ENCODE results near the gene UPK3BL2. TPM values are rescaled to one million over a fixed set of nuclear protein-coding genes. Genes with fewer than 3 reads are reported as not detected.
"Not testable (repeated sequence)": the region's sequence is repeated elsewhere in the genome, so short reads cannot be mapped to it uniquely, and the experiment has no call there.

UPK3BL2 gene
- total RNA-seq, 2 donors from 2014 or later = 9.8 to 25.5 TPM

DNA sequence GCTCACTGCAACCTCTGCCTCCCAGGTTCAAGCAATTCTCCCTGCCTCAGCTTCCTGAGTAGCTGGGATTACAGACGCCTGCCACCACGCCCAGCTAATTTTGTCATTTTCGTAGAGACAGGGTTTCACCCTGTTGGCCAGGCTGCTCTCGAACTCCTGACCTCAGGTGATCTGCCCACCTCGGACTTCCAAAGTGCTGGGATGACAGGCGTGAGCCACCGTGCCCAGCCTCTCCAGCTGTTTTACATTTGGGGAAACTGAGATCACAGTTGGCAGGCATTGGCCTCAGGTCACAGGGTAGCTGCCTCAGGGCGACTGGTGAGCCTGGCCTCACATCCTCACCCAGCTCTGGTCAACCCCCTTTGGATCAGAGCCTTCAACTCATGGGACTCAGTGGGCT, 32.9 kb downstream of the UPK3BL2 start:
- H3K27me3 ChIP-seq (ENCODE audit: control insufficient read depth, insufficient read depth, low read length, poor library complexity, severe bottlenecking); H3K4me3 Mint-ChIP-seq; H3K4me1 Mint-ChIP-seq; H3K27me3 Mint-ChIP-seq (ENCODE audit: insufficient read depth); H3K27ac ChIP-seq (ENCODE audit: low read depth, low read length); H3K9me3 ChIP-seq (ENCODE audit: control insufficient read depth, low read length); H3K36me3 ChIP-seq (ENCODE audit: control insufficient read depth, insufficient read depth, low read length); H3K36me3 Mint-ChIP-seq (ENCODE audit: low read depth); DNase-seq; H3K9ac ChIP-seq (ENCODE audit: extremely low read depth, low read length, poor library complexity, severe bottlenecking); H3K4me1 ChIP-seq (ENCODE audit: control insufficient read depth, insufficient read depth, low read length); H3K27ac Mint-ChIP-seq; H3K4me3 ChIP-seq (ENCODE audit: low read length); H3K9me3 Mint-ChIP-seq: not testable (repeated sequence)
- WGBS, 2 experiments (ENCODE audit: insufficient coverage in 1 of 2, insufficient read length in 1 of 2) = 88 to 94% methylated on average over 3 to 4 of the region's 8 CpGs

DNA sequence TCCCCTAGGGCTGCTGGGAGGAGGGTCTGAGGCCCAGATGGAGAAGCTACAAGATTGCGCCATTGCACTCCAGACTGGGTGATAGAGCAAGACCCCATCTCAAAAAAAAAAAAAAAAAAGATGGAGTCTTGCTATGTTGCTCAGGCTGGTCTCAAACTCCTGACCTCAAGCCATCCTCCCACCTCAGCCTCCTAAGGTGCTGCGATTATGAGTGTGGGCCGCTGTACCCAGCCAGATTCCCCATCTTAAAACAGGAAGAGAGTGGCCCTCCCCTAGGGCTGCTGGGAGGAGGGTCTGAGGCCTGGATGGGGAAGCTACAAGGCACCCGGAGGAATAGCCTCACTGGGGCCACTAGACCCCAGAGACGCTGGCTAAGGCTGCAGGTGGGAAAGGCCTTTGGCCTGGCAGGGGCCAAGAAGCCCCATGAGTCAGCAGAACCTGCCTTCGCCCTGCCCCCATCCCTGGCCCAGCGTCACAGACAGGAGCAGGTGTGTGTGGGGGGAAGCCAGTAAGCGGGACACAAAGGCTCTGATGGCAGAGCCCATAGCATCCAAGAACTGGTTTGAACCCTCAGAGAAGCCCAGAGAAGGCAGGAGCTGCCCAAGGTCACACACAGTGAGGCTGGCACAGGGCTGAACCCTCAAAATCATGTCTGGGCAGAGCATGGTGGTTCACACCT, 35.9 kb downstream of the UPK3BL2 start:
- not testable (repeated sequence) for H3K4me1 ChIP-seq (ENCODE audit: control insufficient read depth, insufficient read depth, low read length); H3K9ac ChIP-seq (ENCODE audit: extremely low read depth, low read length, poor library complexity, severe bottlenecking); H3K9me3 Mint-ChIP-seq; H3K27ac ChIP-seq (ENCODE audit: low read depth, low read length); H3K4me3 Mint-ChIP-seq; H3K9me3 ChIP-seq (ENCODE audit: control insufficient read depth, low read length); H3K36me3 ChIP-seq (ENCODE audit: control insufficient read depth, insufficient read depth, low read length); H3K27ac Mint-ChIP-seq; H3K27me3 ChIP-seq (ENCODE audit: control insufficient read depth, insufficient read depth, low read length, poor library complexity, severe bottlenecking); H3K4me1 Mint-ChIP-seq; DNase-seq; H3K4me3 ChIP-seq (ENCODE audit: low read length); H3K27me3 Mint-ChIP-seq (ENCODE audit: insufficient read depth); H3K36me3 Mint-ChIP-seq (ENCODE audit: low read depth)
- WGBS, 2 experiments (ENCODE audit: insufficient coverage in 1 of 2, insufficient read length in 1 of 2) = 82% methylated on average over 2 of the region's 8 CpGs; no CpG with 5 or more reads in 1 of the 2 experiments

DNA sequence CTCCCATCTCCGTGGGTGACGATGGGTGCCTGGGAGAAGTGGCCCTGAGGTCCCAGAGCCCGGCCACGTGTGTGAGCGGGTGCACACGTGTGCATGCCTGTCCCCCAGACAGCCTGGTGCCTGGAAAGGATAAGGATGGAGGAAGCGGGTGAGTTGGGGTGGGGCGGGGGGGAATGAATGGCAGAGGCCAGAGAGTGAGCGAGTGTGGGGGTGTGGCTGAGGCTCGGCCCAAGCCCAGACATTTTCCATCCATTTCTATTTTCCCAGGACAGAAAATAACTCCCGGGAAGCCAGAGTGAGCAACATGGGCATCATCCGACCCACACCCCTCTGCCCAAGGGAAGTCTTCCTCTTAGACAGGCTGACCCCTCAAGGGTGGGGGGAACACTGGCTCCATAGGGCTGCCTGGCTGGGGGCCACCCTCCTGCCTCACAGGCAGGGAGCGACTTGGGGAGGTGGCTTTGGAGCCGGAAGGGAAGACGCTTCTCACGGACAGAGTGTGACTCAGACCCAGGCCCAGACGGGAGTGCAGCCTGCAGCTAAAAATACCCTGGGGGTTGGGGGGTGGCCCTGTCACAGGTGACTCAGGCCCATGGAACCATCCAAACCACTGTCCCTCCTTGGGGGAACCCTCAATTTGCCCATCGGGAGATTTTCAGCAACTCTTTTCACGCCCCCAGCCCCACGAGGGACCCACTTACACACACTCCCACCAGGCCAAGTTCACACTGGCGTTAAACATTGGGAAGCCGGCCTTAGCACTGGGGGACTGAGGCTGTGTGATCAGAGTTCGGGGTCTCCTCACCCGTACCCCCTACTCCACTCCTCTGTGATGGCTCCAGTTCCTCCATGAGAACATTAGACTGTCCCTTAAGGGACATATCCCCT, 38.0 kb downstream of the UPK3BL2 start:
- DNase-seq; H3K27ac Mint-ChIP-seq; H3K4me1 Mint-ChIP-seq; H3K27me3 ChIP-seq (ENCODE audit: control insufficient read depth, insufficient read depth, low read length, poor library complexity, severe bottlenecking); H3K4me3 ChIP-seq (ENCODE audit: low read length); H3K27me3 Mint-ChIP-seq (ENCODE audit: insufficient read depth); H3K9me3 Mint-ChIP-seq; H3K9ac ChIP-seq (ENCODE audit: extremely low read depth, low read length, poor library complexity, severe bottlenecking); H3K36me3 Mint-ChIP-seq (ENCODE audit: low read depth); H3K4me1 ChIP-seq (ENCODE audit: control insufficient read depth, insufficient read depth, low read length); H3K27ac ChIP-seq (ENCODE audit: low read depth, low read length); H3K36me3 ChIP-seq (ENCODE audit: control insufficient read depth, insufficient read depth, low read length); H3K4me3 Mint-ChIP-seq; H3K9me3 ChIP-seq (ENCODE audit: control insufficient read depth, low read length): not testable (repeated sequence)
- WGBS, 2 experiments (ENCODE audit: insufficient coverage in 1 of 2, insufficient read length in 1 of 2) = 83% methylated on average over 3 of the region's 24 CpGs; no CpG with 5 or more reads in 1 of the 2 experiments

DNA sequence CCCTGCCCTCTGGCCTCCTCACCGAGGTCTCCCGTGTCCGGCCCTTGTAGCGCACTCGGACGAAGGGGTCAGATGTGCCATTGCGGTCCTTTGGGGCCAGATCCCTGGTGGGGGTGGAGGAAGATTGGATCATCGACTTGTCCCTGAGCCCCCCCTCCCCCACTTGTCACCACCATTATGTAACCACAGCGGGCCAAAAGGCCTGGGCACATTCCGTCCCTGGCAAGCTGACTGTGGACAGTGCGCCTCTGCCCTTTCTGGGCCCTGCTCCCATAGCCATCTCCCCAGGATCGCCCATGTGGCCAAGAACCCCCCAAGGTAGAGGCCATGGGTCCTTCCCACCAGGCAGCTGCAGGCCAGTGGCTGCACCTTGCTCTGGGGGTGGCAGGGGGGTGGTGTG, 40.4 kb downstream of the UPK3BL2 start:
- not testable (repeated sequence) for H3K27ac ChIP-seq (ENCODE audit: low read depth, low read length); H3K27me3 Mint-ChIP-seq (ENCODE audit: insufficient read depth); H3K36me3 Mint-ChIP-seq (ENCODE audit: low read depth); H3K9me3 Mint-ChIP-seq; H3K4me3 ChIP-seq (ENCODE audit: low read length); H3K27me3 ChIP-seq (ENCODE audit: control insufficient read depth, insufficient read depth, low read length, poor library complexity, severe bottlenecking); H3K36me3 ChIP-seq (ENCODE audit: control insufficient read depth, insufficient read depth, low read length); H3K9me3 ChIP-seq (ENCODE audit: control insufficient read depth, low read length); H3K4me3 Mint-ChIP-seq; H3K4me1 Mint-ChIP-seq; H3K4me1 ChIP-seq (ENCODE audit: control insufficient read depth, insufficient read depth, low read length); DNase-seq; H3K9ac ChIP-seq (ENCODE audit: extremely low read depth, low read length, poor library complexity, severe bottlenecking); H3K27ac Mint-ChIP-seq
- no CpG with 5 or more reads among the region's 12 CpGs for WGBS, 2 experiments (ENCODE audit: insufficient coverage in 1 of 2, insufficient read length in 1 of 2)

DNA sequence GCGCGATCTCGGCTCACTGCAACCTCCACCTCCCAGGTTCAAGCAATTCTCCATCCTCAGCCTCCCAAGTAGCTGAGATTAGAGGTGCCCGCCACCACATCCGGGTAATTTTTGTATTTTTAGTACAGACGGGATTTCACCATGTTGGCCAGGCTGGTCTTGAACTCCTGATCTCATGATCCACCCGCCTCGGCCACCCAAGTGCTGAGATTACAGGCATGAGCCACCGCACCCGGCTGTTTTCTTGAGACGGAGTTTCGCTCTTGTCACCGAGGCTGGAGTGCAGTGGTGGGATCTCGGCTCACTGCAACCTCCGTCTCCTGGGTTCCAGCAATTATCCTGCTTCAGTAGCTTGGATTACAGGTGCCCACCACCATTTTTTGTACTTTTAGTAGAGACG, 45.2 kb downstream of the UPK3BL2 start:
- DNase-seq; H3K4me3 ChIP-seq (ENCODE audit: low read length); H3K36me3 ChIP-seq (ENCODE audit: control insufficient read depth, insufficient read depth, low read length); H3K27ac Mint-ChIP-seq; H3K9ac ChIP-seq (ENCODE audit: extremely low read depth, low read length, poor library complexity, severe bottlenecking); H3K27me3 ChIP-seq (ENCODE audit: control insufficient read depth, insufficient read depth, low read length, poor library complexity, severe bottlenecking); H3K36me3 Mint-ChIP-seq (ENCODE audit: low read depth); H3K9me3 Mint-ChIP-seq; H3K4me3 Mint-ChIP-seq; H3K27me3 Mint-ChIP-seq (ENCODE audit: insufficient read depth); H3K4me1 ChIP-seq (ENCODE audit: control insufficient read depth, insufficient read depth, low read length); H3K9me3 ChIP-seq (ENCODE audit: control insufficient read depth, low read length); H3K4me1 Mint-ChIP-seq; H3K27ac ChIP-seq (ENCODE audit: low read depth, low read length): not testable (repeated sequence)
- 94% methylated on average over 3 to 7 of the region's 16 CpGs for WGBS, 2 experiments (ENCODE audit: insufficient coverage in 1 of 2, insufficient read length in 1 of 2)

DNA sequence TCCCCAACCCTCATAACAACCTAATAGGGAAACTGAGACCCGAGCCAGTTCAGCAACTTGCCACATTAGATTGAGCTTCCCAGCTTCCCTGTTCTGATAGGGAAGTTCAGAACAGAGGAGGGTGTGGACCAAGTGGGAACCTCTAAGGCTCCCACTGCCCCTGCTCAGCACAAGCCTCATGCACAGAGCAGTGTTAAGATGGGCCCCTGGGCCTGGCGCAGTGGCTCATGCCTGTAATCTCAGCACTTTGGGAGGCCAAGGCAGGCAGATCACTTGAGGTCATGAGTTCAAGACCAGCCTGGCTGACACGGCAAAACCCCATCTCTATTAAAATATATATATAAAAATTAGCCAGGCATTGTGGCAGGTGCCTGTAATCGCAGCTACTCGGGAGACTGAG, 46.2 kb downstream of the UPK3BL2 start:
- H3K36me3 ChIP-seq (ENCODE audit: control insufficient read depth, insufficient read depth, low read length); H3K4me3 Mint-ChIP-seq; H3K4me1 ChIP-seq (ENCODE audit: control insufficient read depth, insufficient read depth, low read length); H3K27me3 ChIP-seq (ENCODE audit: control insufficient read depth, insufficient read depth, low read length, poor library complexity, severe bottlenecking); H3K36me3 Mint-ChIP-seq (ENCODE audit: low read depth); H3K9me3 Mint-ChIP-seq; H3K9ac ChIP-seq (ENCODE audit: extremely low read depth, low read length, poor library complexity, severe bottlenecking); H3K4me3 ChIP-seq (ENCODE audit: low read length); H3K4me1 Mint-ChIP-seq; H3K27ac ChIP-seq (ENCODE audit: low read depth, low read length); H3K27ac Mint-ChIP-seq; H3K9me3 ChIP-seq (ENCODE audit: control insufficient read depth, low read length); H3K27me3 Mint-ChIP-seq (ENCODE audit: insufficient read depth); DNase-seq: not testable (repeated sequence)
- WGBS, 2 experiments (ENCODE audit: insufficient coverage in 1 of 2, insufficient read length in 1 of 2) = 67% methylated on average over 1 of the region's 5 CpGs; no CpG with 5 or more reads in 1 of the 2 experiments

DNA sequence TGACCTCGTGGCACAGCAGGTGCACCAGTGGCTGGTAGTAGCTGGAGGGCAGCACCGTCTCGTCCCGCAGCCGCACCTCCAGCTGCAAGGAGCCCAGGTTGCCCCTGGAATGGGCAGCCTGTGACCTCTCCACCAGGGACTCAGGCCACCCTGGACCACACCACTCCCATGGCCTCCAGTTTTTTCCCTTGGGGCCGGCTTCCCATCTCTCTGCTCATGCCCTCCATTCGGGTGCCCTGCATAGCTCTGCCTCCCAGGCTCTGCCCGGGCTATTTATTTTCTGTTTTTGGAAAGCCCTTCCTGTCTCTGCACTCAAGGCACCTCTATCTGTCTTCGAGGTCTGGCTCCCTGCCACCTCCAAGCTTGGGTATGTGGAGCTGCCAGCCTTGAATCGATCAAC, 46.6 kb downstream of the UPK3BL2 start:
- not testable (repeated sequence) for H3K4me1 ChIP-seq (ENCODE audit: control insufficient read depth, insufficient read depth, low read length); H3K4me1 Mint-ChIP-seq; H3K27me3 ChIP-seq (ENCODE audit: control insufficient read depth, insufficient read depth, low read length, poor library complexity, severe bottlenecking); H3K27ac Mint-ChIP-seq; H3K4me3 ChIP-seq (ENCODE audit: low read length); H3K9me3 Mint-ChIP-seq; H3K36me3 Mint-ChIP-seq (ENCODE audit: low read depth); H3K36me3 ChIP-seq (ENCODE audit: control insufficient read depth, insufficient read depth, low read length); H3K27ac ChIP-seq (ENCODE audit: low read depth, low read length); H3K27me3 Mint-ChIP-seq (ENCODE audit: insufficient read depth); H3K9ac ChIP-seq (ENCODE audit: extremely low read depth, low read length, poor library complexity, severe bottlenecking); H3K4me3 Mint-ChIP-seq; H3K9me3 ChIP-seq (ENCODE audit: control insufficient read depth, low read length)
- WGBS, 2 experiments (ENCODE audit: insufficient coverage in 1 of 2, insufficient read length in 1 of 2) = 93% methylated on average over 2 of the region's 10 CpGs; no CpG with 5 or more reads in 1 of the 2 experiments
- peak; percentile 5 for DNase-seq

All from endodermal cell (in vitro differentiated cells).